ENCODE results near the gene TSPAN18.

DNA sequence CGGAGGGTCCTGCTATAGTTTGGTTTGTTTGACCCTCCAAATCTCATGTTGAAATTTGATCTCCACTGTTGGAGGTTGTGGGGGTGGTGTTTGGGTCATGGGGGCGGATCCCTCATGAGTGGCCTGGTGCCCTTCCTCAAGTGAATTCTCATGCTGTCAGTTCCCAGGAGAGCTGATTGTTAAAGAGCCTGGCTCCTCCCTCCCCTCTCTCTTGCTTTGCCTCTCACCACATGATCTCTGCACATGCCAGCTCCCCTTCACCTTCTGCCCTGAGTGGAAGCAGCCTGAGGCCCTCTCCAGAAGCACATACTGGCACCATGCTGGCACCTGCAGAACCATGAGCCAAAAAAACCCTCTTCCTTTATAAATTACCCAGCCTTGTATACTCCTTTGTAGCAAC lies 7.1 kb downstream of the TSPAN18 start:
- TF ChIP-seq, protein P1, sequence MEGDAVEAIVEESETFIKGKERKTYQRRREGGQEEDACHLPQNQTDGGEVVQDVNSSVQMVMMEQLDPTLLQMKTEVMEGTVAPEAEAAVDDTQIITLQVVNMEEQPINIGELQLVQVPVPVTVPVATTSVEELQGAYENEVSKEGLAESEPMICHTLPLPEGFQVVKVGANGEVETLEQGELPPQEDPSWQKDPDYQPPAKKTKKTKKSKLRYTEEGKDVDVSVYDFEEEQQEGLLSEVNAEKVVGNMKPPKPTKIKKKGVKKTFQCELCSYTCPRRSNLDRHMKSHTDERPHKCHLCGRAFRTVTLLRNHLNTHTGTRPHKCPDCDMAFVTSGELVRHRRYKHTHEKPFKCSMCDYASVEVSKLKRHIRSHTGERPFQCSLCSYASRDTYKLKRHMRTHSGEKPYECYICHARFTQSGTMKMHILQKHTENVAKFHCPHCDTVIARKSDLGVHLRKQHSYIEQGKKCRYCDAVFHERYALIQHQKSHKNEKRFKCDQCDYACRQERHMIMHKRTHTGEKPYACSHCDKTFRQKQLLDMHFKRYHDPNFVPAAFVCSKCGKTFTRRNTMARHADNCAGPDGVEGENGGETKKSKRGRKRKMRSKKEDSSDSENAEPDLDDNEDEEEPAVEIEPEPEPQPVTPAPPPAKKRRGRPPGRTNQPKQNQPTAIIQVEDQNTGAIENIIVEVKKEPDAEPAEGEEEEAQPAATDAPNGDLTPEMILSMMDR (IDR thresholded peaks at IDR 0.05): no peak
- TF ChIP-seq POLR2A (IDR thresholded peaks at IDR 0.05): no peak

Data from tibial nerve (tissue), 3 donors.